IMR-90 (cell line): ENCODE data around the gene BEST1. TPM values are rescaled to one million over a fixed set of nuclear protein-coding genes. Genes with fewer than 3 reads are reported as not detected.

Source experiments
- ATAC-seq: fragments of 200-7000 bp; cut with Tn5 transposase; 2 replicates; pipeline ENCODE4 v1.9.1; 2020; ENCODE audit warnings: low read depth, mild to moderate bottlenecking, moderate library complexity
- BruUV-seq: library from RNA; stranded (reverse); fragments of 400-500 nt; replicated peaks from 2 replicates; lab custom pipeline; 2021; lab: Mats Ljungman, UMichigan
- CTCF ChIA-PET: fragments of 300-600 bp; formaldehyde crosslinking; extraction: SDS; loops from one replicate; lab custom pipeline; 2021; ENCODE audit warnings: antibody characterized with exemption; lab: Yijun Ruan, JAX
- POLR2A ChIA-PET: fragments of 300-600 bp; sonication (Branson Sonifier 250); formaldehyde crosslinking; loops from one replicate; lab custom pipeline; 2022; ENCODE audit warnings: antibody characterized with exemption; ENCODE audit not compliant: unreplicated experiment; lab: Charles Lee
- DNase-seq: peaks from one replicate; pipeline ENCODE4 v3.0.0; 2013
- H2AFZ ChIP-seq: replicated peaks from 2 replicates; pipeline ENCODE3; 2013; ENCODE audit warnings: low read length, mild to moderate bottlenecking; ENCODE audit not compliant: poor library complexity
- H2AK5ac ChIP-seq: 2 replicates; pipeline ENCODE4 v1.6.1; 2013; ENCODE audit warnings: low read depth, low read length, inconsistent platforms
- H2AK9ac ChIP-seq: replicated peaks from 2 replicates; pipeline ENCODE3; 2013; ENCODE audit warnings: mild to moderate bottlenecking, low read depth, low read length, moderate library complexity; ENCODE audit not compliant: poor library complexity
- H2BK120ac ChIP-seq: 2 replicates; pipeline ENCODE4 v1.6.1; 2013; ENCODE audit warnings: low read depth, low read length, inconsistent platforms
- H2BK15ac ChIP-seq: 3 replicates; pipeline ENCODE4 v1.6.1; 2013; ENCODE audit warnings: low read depth, low read length, inconsistent platforms
- H2BK20ac ChIP-seq: 2 replicates; pipeline ENCODE4 v1.6.1; 2013; ENCODE audit warnings: low read depth, mild to moderate bottlenecking, inconsistent platforms, low read length, moderate library complexity
- H2BK5ac ChIP-seq: 2 replicates; pipeline ENCODE4 v1.6.1; 2013; ENCODE audit warnings: mild to moderate bottlenecking, low read depth, low read length, inconsistent platforms; ENCODE audit not compliant: poor library complexity, severe bottlenecking
- H3K14ac ChIP-seq: replicated peaks from 2 replicates; pipeline ENCODE4 v1.6.1; 2013; ENCODE audit warnings: low read depth, low read length, inconsistent platforms
- H3K18ac ChIP-seq: 2 replicates; pipeline ENCODE4 v1.6.1; 2013; ENCODE audit warnings: low read depth, low read length, control low read depth
- H3K23ac ChIP-seq: 2 replicates; pipeline ENCODE4 v1.6.1; 2013; ENCODE audit warnings: low read depth, low read length, inconsistent platforms
- H3K27ac ChIP-seq: 2 replicates; pipeline ENCODE4 v1.5.1; 2013; ENCODE audit warnings: mild to moderate bottlenecking, control low read depth, low read length; ENCODE audit not compliant: insufficient read depth
- H3K27me3 ChIP-seq: 2 replicates; pipeline ENCODE4 v1.6.1; 2013; ENCODE audit warnings: low read length; ENCODE audit not compliant: control insufficient read depth, insufficient read depth
- H3K36me3 ChIP-seq: 2 replicates; pipeline ENCODE4 v1.6.1; 2013; ENCODE audit warnings: low read length, mixed read lengths; ENCODE audit not compliant: control insufficient read depth, insufficient read depth
- H3K4ac ChIP-seq: 2 replicates; pipeline ENCODE4 v1.6.1; 2013; ENCODE audit warnings: low read depth, low read length, inconsistent platforms
- H3K4me1 ChIP-seq: 2 replicates; pipeline ENCODE4 v1.6.1; 2013; ENCODE audit warnings: low read length, mixed read lengths; ENCODE audit not compliant: control insufficient read depth, insufficient read depth
- H3K4me2 ChIP-seq: 2 replicates; pipeline ENCODE4 v1.6.1; 2013; ENCODE audit warnings: low read depth, mild to moderate bottlenecking, control low read depth, low read length, moderate library complexity
- H3K4me3 ChIP-seq: 2 replicates; pipeline ENCODE4 v1.5.1; 2013; ENCODE audit warnings: low read depth, mild to moderate bottlenecking, control low read depth, low read length, moderate library complexity; ENCODE audit not compliant: insufficient read depth
- H3K56ac ChIP-seq: 2 replicates; pipeline ENCODE4 v1.6.1; 2013; ENCODE audit warnings: low read length, inconsistent platforms; ENCODE audit not compliant: insufficient read depth; ENCODE audit errors: extremely low read depth
- H3K79me1 ChIP-seq, 2 experiments: 2 replicates each; pipeline ENCODE4 v1.6.1; 2013; ENCODE audit warnings: low read length in 2 of 2, inconsistent platforms in 1 of 2, low read depth in 1 of 2
- H3K9ac ChIP-seq: 2 replicates; pipeline ENCODE4 v1.6.1; 2013; ENCODE audit warnings: low read depth, low read length, control low read depth
- H3K9me1 ChIP-seq: 2 replicates; pipeline ENCODE4 v1.6.1; 2013; ENCODE audit warnings: low read length, inconsistent platforms; ENCODE audit not compliant: insufficient read depth
- H3K9me3 ChIP-seq: 2 replicates; pipeline ENCODE4 v1.6.1; 2013; ENCODE audit warnings: low read length; ENCODE audit not compliant: control insufficient read depth, insufficient read depth
- H4K20me1 ChIP-seq: 2 replicates; pipeline ENCODE4 v1.6.1; 2013; ENCODE audit warnings: low read length, inconsistent platforms; ENCODE audit not compliant: insufficient read depth
- H4K5ac ChIP-seq: 2 replicates; pipeline ENCODE4 v1.6.1; 2013; ENCODE audit warnings: mild to moderate bottlenecking, low read depth, low read length, control low read depth
- H4K8ac ChIP-seq, 2 experiments: 2 replicates each; pipeline ENCODE4 v1.6.1; 2013; ENCODE audit warnings: low read depth in 2 of 2, low read length in 2 of 2, control low read depth in 1 of 2, inconsistent platforms in 1 of 2
- H4K91ac ChIP-seq: 2 replicates; pipeline ENCODE4 v1.6.1; 2013; ENCODE audit warnings: low read depth, low read length, inconsistent platforms; ENCODE audit not compliant: insufficient read depth
- CEBPB ChIP-seq: IDR thresholded peaks from 2 replicates; pipeline ENCODE4 v1.6.1; 2012; ENCODE audit warnings: low read depth, low read length, improper control_type of control experiment
- NFE2L2 ChIP-seq: fragments of 150-350 bp; IDR thresholded peaks from 2 replicates; pipeline ENCODE4 v1.6.1; 2016; ENCODE audit warnings: low read depth, mild to moderate bottlenecking, low read length
- POLR2A ChIP-seq: IDR thresholded peaks from 2 replicates; pipeline ENCODE4 v1.6.1; 2012; ENCODE audit warnings: mild to moderate bottlenecking, low read depth, low read length
- RCOR1 ChIP-seq: IDR thresholded peaks from 2 replicates; pipeline ENCODE4 v1.6.1; 2012; ENCODE audit warnings: mild to moderate bottlenecking, low read length, improper control_type of control experiment; ENCODE audit not compliant: insufficient replicate concordance
- RFX5 ChIP-seq: IDR thresholded peaks from 2 replicates; pipeline ENCODE4 v1.8.0; 2012; ENCODE audit warnings: low read depth, mild to moderate bottlenecking, low read length, moderate library complexity
- USF2 ChIP-seq: fragments of 150-350 bp; IDR thresholded peaks from 2 replicates; pipeline ENCODE4 v1.6.1; 2017; ENCODE audit warnings: mild to moderate bottlenecking, antibody characterized with exemption, low read length, low read depth
- WGBS, 2 experiments: methylation state at CpG; one replicate each; pipeline versions ENCODE4 v1.1.5 to v1.1.7; 2013; ENCODE audit warnings: missing lambda C conversion rate in 2 of 2; ENCODE audit not compliant: insufficient read length in 1 of 2; ENCODE audit errors: extremely low coverage in 2 of 2; 5-methylcytosine and 5-hydroxymethylcytosine counted together
- dilution Hi-C: fragments of 300-500 bp; cut with HindIII; formaldehyde crosslinking; loops from one replicate; pipeline ENCODE4 v1.14.3; 2018; ENCODE audit warnings: low sequenced_read_pairs; ENCODE audit not compliant: unreplicated experiment
- in situ Hi-C: fragments of 300-500 bp; cut with MboI; formaldehyde crosslinking; loops from 3 replicates; pipeline ENCODE4 v1.14.3; 2019; ENCODE audit warnings: low sequenced_read_pairs, inconsistent platforms, mixed read lengths
- intact Hi-C: fragments of 100-400 bp; cut with micrococcal nuclease; formaldehyde crosslinking; loops from 2 replicates; pipeline ENCODE4 v1.10.0; 2022
- polyA plus RNA-seq, 3 experiments: library from polyadenylated mRNA; depleted of rRNA; stranded (reverse); fragments of >200 nt; gene quantifications; 2 replicates each; pipeline ENCODE4 v1.2.3, GENCODE V29; 2012; ENCODE audit warnings: low replicate concordance in 1 of 3
- total RNA-seq: library from RNA; depleted of rRNA; stranded (reverse); fragments of >200 nt; gene quantifications from 2 replicates; pipeline ENCODE4 v1.2.3, GENCODE V29; 2012

The BEST1 gene
- total and polyA plus RNA-seq, 2 of the 4 experiments (the other 2 are of a cell fraction): 0.90 to 1.4 TPM

GRCh38 chr11:61972672-61973475 is 22.7 kb downstream of the BEST1 start:
- H2AK5ac ChIP-seq: peak overlapping the region; percentile 96
- H3K56ac ChIP-seq: peak overlapping the region; percentile 96
- H2BK20ac ChIP-seq: peak overlapping the region; percentile 99
- H2BK15ac ChIP-seq: peak overlapping the region; percentile 100; the same call in 2 of the 3 replicates
- H3K4me2 ChIP-seq: peak overlapping the region; percentile 58
- peak overlapping the region; percentile 99 for H3K27ac ChIP-seq
- ChIA-PET CTCF (interaction anchor here (1.0 to 3.3 kb wide), 5 partner anchors 8 to 176 kb away, joined by 3 to 17 read pairs (median 3); no protein-coding TSS in a partner anchor), POLR2A (interaction anchor here (1.2 kb wide), 1 partner anchor 109 kb away, joined by 3 read pairs; no protein-coding TSS in a partner anchor)
- peaks cover 33% of the 10 kb centered on the region for H3K4me1 ChIP-seq
- H2AFZ ChIP-seq: peak overlapping the region; percentile 75
- peaks cover 28% of the 10 kb centered on the region for H3K9me1 ChIP-seq
- no TSS peak for BruUV-seq
- H3K79me1 ChIP-seq: peaks cover 7 to 38% of the 10 kb centered on the region in 2 experiments
- intact Hi-C loops (no loop called here), in situ Hi-C loops (no loop called here), dilution Hi-C loops (no loop called here)
- H3K14ac ChIP-seq: peak overlapping the region; percentile 98
- ATAC-seq: no peak; the same call in 1 of the 2 replicates
- H3K36me3 ChIP-seq: no peaks in the 10 kb centered on the region
- H2BK5ac ChIP-seq: peak overlapping the region; percentile 98
- H4K91ac ChIP-seq: peak overlapping the region; percentile 100
- H3K9me3 ChIP-seq: no peaks in the 10 kb centered on the region
- H4K20me1 ChIP-seq: no peaks in the 10 kb centered on the region
- peak; percentile 91 for DNase-seq
- H4K8ac ChIP-seq: peak overlapping the region; percentile 92 to 99
- H4K5ac ChIP-seq: peak overlapping the region; percentile 97
- H2BK120ac ChIP-seq: peak overlapping the region; percentile 100
- H3K18ac ChIP-seq: peak overlapping the region; percentile 98
- H3K23ac ChIP-seq: peak overlapping the region; percentile 100
- peak overlapping the region; percentile 95 for H2AK9ac ChIP-seq
- no peak overlapping the region for H3K4me3 ChIP-seq
- H3K9ac ChIP-seq: peak overlapping the region; percentile 83
- TF ChIP-seq POLR2A: peak; percentile 40; the same call in 1 of the 2 replicates
- TF ChIP-seq CEBPB: peak; percentile 98
- TF ChIP-seq USF2: no peak
- no peak for TF ChIP-seq RFX5
- no peak for TF ChIP-seq RCOR1
- TF ChIP-seq NFE2L2: peak; percentile 0; the same call in 1 of the 2 replicates
- H3K4ac ChIP-seq: peak overlapping the region; percentile 98
- WGBS, 2 experiments: 67% methylated on average over 4 of the region's 11 CpGs; no CpG with 5 or more reads in 1 of the 2 experiments
- no peaks in the 10 kb centered on the region for H3K27me3 ChIP-seq
